Measurements from ENCODE around the gene FOXD1.
"Not testable (repeated sequence)": the region's sequence is repeated elsewhere in the genome, so short reads cannot be mapped to it uniquely, and the experiment has no call there.

Gene FOXD1

GRCh38 chr5:73459366-73459765 lies 10.8 kb upstream of the FOXD1 start:
- no peak for DNase-seq

- not testable (repeated sequence) for DNase-seq
Measured at GRCh38 chr5:73456462-73456861, 7.9 kb upstream of the FOXD1 start.

GRCh38 chr5:73454379-73455036 lies 5.9 kb upstream of the FOXD1 start:
- DNase-seq = no peak

GRCh38 chr5:73452215-73452614 lies 3.6 kb upstream of the FOXD1 start:
- no peak for DNase-seq

- peak; percentile 73 for DNase-seq
Measured at GRCh38 chr5:73451224-73452130, 2.9 kb upstream of the FOXD1 start.

GRCh38 chr5:73450672-73451223 lies 2.2 kb upstream of the FOXD1 start:
- DNase-seq = no peak

- no peak for DNase-seq
Measured at GRCh38 chr5:73450137-73450536, 1.6 kb upstream of the FOXD1 start.

DNA sequence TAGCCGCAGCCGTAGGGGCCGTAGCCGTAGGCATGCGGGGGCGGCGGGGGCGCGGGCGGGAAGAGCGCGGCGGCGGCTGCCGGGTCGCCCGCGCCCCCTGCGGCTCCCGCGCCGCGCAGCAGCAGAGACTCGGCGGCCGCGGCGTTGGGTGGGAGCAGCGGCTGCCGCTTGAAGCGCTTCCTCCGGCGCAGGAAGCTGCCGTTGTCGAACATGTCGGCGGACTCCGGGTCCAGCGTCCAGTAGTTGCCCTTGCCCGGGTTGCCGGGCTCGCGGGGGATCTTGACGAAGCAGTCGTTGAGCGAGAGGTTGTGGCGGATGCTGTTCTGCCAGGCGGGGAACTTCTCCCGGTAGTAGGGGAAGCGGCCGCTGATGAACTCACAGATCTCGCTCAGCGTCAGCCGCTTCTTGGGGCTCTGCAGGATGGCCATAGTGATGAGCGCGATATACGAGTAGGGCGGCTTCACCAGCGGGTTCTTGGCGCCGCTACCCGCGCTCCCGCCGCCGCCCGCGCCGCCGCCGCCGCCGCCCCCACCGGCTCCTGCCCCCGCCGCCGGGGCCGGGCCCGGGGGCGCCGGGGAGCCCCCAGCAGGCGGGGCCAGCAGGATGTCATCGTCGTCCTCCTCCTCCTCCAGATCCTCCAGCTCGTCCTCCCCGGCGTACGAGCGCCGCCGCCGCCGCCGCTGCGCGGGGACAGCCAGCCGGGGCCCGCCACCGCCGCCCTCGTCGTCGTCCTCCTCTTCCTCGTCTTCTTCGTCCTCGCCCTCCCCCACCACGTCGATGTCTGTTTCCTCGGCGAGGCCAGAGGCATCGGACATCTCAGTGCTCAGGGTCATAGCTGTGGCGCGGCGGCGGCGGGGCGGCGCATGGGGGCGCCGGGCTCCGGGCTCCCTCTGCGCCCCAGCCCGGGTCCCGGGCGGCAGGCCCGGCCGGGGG lies 781 bp downstream of the FOXD1 start:
- peak; percentile 45 for DNase-seq

- no peak for DNase-seq
Measured at GRCh38 chr5:73446631-73447529, 1.7 kb downstream of the FOXD1 start.

DNA sequence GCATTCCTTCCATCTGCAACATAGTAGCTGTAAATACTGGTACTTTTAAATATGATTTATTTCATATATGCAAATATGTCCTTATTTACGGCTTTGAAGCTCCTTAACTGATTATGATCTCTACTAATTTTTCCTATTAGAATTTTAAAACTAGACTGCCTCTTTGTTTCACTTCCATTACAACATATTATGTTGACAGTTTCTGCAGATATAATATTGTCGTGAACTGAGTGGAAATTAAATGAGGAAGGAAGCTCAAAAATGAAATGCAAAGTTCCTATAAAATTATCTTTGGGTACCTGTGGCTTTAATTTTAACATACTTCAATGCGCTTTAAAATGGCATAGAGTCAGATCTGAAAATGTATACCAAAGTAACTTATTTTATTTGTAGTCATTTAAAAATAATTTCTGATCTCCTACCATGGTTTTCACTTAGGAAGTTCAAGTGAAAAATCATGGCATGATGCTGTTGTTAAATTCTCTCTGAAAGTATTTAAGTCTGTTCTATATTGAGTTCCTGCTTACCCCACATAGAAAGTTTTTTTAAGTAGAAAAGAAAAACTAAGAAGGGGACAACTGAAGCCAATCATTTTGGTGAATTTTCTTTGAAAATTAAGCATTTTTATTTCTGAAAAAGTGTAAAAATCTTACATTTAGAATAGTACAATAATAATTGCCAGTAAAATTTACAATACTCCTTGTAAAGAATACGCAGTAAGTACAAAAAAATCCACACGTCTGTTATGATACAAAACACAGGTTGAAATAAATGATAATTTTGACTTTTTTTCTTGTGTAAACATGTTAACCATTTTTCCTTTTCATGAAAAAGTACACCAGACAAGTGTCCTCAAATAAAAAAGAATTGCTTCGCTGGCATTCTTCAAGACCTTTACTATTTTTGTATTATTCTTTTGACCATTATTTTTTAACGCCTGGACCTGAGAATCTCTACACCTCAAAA lies 2.6 kb downstream of the FOXD1 start:
- no peak for DNase-seq

DNA sequence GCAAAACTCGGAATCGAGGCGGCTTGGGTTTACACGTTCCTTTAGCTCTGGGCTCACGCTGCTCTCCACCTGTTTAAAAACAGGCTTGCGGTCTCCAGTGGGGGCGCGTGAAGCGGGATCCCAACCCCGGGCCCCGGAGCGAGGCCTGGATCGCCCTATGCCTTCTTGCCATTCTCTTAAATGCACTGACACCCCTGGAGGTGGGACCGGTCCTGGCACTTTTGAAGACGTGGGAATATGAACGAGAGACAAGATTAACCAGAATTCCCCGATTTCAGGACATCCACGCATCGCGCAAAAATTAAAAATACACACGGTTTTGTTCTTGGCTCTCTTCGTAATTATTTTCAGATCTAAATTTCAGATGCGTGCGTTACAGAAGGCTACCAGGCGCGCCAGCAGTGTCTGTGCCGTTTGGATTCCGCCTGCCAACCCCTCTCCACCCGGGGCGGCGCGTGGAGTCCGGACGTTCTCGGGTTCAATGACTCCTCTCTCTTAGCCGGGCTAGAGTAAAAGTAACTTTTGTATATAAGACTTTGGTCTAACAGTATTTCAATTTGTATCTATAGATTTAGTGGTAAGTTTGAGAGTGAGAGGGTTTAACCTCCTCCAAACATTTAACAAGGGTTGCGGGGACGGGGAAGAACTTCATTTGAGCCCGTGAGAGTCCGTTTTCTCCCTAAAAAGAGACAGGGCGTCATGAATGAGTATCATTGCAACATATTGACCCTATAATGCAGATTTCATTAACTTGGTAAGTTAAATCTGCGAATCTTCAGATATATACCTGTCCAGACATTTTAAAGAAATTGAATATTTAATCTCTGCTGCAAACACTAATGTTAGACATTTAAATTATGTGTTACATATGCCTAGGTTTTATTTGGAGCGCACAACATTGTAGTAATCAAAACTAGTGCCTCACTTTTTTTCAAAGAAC lies 3.8 kb downstream of the FOXD1 start:
- no peak for DNase-seq

- DNase-seq = no peak
Measured at GRCh38 chr5:73443829-73444498, 4.6 kb downstream of the FOXD1 start.

- DNase-seq = no peak
Measured at GRCh38 chr5:73442996-73443627, 5.5 kb downstream of the FOXD1 start.

DNA sequence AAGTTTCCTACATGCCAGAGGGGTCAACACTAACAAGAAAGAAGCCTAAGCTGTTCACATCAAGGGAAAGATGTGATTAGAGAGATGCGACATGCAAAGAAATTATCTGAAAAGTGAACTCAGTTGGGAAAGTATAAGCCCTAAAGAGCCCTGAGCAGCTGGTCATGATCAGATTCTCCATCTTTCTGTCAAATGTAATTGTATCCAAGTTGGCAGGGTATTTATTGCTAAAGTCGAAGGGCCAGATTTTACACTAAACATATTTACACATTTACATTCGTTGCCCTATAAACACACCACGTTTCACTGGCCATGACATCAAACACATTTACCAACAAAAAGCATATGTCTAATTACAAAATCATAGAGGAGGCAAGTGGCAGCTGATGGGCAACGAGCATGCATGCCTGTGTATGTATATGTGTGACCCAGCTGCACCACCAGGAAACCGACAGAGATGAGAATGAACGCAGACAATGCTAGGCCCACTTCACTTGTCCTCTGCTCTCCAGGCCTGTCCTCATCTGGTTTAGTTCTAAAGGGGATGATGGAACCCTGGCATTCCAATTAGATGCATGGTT lies 6.3 kb downstream of the FOXD1 start:
- DNase-seq = no peak

- DNase-seq = no peak
Measured at GRCh38 chr5:73441378-73441777, 7.2 kb downstream of the FOXD1 start.

- DNase-seq = no peak
Measured at GRCh38 chr5:73440262-73440661, 8.3 kb downstream of the FOXD1 start.

GRCh38 chr5:73438645-73439470 lies 9.7 kb downstream of the FOXD1 start:
- no peak for DNase-seq

Measured in activated naive CD4-positive, alpha-beta T cell treated with Interleukin-2 at 50 U/mL for 16 hours (primary cell).